Measurements from ENCODE around the gene YAP1.
"Not testable (repeated sequence)": the region's sequence is repeated elsewhere in the genome, so short reads cannot be mapped to it uniquely, and the experiment has no call there.

The YAP1 gene

DNA sequence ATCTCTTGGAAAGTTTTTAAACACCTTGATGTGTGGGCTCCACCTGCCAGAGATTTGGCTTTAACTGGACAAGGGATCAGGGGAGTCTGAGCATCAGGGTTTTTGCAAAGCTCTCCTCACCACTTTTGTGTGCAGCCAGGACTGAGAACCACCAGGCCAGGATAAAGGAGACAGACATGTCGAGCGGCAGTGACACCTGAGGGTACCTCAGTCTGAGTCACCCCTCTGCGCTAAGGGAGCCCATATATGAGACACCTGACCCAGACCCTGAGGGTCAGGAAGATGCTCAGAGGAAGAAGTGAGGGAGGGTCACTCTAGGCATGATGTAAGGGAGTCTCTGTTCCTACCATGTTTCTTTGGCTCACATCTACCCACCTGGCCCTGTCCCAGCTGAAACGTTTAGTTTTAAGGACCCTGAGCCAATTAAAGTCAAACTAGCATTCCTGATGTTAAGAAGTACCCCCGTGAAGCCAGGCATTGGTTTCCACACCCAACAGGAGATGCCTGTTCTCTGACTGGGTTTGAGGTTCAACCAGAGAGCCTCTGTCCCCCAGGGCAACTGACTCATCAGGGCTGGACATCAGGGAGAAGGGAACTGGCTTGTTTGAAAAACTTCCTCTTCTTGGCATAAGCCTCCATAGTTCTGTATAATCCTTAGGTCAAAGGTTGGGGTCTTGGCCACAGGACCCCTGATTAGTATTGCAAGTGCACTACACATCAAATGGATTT lies 134.6 kb downstream of the YAP1 start:
- no peak for DNase-seq

DNA sequence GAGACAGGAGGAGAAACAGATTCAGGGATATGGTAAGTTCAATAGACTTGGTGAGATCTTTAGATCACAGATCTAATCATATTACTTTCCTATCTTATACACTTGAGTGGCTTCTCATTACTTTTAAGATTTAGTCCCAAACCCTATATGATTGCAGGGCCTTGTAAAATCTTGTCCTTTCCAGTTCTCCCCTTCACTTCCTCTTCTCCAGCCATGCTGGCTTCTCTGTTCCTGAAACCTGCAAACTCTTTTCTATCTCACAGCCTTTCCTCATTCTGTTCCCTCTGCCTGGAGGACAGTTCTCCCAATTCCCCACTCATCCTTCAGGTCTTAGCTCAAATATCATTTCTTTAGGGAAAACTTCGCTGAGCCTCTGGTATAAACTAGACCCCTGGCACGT lies 141.2 kb downstream of the YAP1 start:
- no peak for DNase-seq

DNA sequence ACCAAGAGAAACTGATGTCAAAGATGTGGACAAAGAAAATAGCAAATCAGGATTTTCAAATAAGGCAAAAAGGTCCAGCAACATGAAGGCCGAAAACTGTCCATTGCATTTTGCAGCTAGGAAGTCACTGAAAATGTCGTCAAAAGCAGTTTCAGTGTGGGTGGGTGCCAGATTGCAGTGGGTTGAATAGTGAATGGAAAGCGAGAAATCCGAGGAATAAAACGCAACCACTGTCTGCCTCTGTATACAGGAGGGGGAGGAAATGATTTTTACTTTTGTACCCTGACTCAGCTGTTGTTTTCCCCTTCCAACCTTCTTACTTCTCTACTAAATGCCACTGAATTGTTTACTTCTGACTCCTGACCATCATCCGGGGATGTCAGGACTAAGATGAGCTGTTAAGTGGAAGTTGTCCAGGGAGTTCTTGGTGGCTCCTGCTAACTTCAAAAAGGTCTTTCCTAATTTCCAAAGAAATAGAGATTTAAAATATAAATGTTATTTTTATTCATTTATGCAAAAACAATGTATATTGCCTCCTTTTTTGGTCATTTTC lies 142.2 kb downstream of the YAP1 start:
- no peak for DNase-seq

DNA sequence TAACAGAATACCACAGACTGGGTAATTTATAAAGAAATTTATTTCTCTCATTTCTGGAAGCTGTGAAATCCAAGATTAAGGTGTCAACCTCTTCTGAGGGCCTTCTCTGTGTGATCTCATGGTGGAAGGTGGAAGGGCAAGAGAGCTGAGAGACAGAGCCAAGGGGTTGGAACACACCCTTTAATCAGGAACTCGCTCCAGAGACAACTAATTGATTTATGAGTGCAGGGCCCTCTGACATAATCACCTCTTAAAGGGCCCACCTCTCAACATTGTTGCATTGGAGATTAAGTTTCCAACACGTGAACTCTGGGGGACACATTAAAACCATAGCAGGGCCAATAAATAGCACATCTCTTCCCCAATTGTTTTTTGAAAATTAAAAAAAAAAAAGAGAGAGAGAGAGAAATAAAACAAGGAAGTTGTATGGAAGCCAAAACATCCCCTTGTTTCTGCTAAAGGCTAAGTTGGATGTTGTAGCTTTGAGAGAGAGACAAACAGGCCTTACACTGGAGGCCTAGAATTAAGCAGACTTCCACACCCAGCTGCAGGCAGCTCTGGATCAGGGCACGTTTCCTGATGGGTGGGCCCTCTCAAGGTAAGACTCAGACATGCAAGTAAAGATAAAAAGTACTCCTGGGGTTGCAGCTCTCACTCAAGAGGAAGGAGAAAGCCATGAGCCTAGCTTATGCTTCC lies 142.9 kb downstream of the YAP1 start:
- no peak for DNase-seq

- no peak for DNase-seq
Observed at GRCh38 chr11:102254047-102254446, 143.8 kb downstream of the YAP1 start.

DNA sequence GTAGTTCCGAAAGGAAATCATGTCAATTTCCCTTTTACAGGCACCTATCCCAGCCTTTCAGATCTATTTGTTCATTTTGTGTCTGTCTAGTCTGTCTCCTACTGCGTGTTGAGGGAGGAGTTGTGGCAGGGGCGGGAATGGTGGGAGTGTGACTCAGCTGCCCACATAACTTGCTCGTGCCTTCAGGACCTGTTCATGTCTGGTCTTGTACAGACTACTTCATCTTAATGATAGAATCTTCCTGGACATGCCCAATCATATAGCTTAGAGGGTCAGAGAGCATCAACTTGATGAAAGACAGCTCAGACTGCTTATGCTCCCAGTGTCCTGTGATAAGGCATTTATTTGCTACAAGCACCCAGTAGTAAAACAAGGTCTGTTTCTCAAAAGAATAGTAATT lies 146.0 kb downstream of the YAP1 start:
- DNase-seq = no peak

- no peak for DNase-seq
Observed at GRCh38 chr11:102260241-102260640, 150.0 kb downstream of the YAP1 start.

DNA sequence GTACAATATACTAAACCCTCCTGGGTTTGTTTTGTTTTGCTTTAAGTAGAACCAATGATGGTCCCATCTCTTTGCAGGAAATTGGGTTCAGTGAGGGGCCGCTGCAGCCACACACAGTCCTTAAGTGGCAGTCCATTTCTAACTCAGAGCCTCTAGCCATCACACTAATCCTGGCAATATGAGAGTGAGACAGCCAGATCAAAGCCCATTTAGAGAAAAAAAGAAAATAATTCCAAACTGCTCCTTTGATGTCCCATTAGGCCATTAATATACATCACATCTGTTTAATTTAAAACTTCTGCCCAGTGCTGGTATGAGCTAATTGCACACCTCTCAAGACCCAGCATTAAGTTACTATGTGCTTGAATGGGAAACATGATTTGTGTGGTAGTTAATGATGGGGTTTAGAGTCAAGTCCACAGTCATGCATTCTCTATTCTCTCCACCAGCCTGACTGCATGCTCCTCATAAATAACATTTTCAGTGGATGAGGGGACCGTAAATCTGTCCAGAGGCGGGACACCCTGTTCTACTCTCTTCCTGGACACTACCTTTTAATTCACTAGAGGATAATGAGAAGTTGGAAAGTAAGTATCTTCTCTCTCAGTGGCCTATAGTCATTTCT lies 153.2 kb downstream of the YAP1 start:
- no peak for DNase-seq

DNA sequence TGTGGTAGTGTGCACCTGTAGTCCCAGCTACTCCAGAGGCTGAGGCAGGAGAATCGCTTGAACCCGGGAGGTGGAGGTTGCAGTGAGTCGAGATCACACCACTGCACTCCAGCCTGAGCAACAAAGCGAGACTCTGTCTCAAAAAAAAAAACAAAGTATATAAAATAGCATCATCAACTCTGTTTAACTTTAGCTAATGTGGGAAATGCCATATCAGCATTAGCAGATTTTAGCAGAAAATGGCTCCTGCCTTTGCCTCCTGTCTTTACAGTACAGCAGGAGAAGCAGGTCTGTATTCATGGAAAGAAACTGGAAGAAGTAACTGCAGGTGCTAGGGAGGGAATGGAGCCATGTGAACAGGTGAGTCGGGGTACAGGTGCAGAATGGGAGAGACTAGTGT lies 154.5 kb downstream of the YAP1 start:
- DNase-seq = not testable (repeated sequence)

DNA sequence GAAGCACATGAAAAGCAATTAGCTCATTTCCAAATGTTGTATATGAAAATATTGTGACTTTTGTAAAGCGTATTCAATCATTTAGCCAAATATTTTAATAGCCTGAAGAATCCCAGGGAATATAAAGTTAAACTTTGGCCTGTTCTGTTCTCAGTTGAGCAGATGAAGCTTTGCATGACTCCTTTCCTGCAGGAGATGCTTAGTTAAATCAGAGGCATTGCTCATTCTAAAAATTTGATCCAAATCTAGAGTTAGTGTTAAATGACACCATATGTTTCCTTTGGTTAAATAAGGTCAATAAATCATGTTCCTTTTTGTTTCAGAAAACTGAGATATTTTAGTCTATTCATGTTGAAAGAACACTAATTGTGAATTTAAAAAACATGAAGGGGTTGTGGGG lies 155.9 kb downstream of the YAP1 start:
- no peak for DNase-seq

DNA sequence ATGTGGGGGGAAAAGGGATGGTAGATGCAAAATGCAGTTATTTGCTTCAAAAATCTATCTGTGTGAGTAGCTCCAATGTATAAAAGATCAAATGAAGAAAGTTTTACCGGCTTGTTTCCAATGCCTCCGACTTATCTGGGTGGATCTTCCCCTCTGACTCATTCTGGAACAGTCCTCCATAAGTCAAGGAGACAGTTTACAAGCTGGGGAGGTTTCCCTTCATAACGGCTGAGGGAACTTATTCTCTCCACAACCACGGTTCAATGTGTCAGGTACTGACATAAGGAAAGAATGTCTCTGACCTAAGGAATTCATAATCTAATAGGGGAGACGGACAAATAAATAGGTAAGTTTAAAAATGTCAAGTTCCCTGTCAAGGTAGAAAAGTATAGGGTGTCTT lies 157.4 kb downstream of the YAP1 start:
- no peak for DNase-seq

DNA sequence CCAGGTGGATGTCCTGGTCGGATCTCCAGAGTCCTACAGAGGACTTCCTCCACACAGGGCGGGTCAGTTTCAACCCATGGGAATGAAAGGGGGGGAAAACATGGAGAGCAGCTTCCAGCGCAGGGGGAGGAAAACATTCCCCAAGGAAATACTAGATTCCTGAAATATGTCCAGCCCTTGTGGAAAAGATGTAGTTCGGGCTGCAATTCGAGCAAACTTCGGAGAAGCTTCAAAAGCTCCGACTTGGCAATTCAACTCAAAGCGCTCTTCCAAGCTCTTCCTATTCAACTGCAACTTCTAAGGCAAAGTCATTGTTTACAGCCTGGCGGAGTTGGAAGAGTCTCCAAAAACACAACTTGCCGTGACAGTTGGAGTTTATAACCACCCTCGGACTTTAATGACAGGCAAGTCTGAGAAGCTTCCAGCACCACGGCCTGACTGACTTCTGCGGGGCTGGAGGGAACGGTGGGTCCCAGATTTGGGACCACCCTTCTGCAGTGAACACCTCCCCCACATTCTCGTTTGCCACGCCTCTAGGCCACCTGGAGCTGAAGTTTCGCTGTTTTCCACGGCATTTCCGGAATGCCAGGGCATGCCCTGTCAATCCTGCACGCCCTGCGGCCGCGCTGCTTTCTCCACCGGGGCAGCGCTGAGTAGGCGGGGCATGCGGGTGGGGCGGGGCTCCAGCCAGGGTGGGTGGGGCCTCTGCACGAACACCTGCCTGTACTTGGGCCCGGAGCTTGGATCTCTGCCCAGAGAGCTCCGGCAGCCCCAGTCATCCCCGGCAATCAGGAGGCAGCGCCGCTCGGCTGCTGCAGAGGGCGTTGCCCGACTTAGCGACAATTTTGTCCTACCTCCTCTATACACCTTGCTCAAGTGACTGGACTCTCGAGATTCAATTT lies 158.1 kb downstream of the YAP1 start:
- DNase-seq = peak; percentile 65

DNA sequence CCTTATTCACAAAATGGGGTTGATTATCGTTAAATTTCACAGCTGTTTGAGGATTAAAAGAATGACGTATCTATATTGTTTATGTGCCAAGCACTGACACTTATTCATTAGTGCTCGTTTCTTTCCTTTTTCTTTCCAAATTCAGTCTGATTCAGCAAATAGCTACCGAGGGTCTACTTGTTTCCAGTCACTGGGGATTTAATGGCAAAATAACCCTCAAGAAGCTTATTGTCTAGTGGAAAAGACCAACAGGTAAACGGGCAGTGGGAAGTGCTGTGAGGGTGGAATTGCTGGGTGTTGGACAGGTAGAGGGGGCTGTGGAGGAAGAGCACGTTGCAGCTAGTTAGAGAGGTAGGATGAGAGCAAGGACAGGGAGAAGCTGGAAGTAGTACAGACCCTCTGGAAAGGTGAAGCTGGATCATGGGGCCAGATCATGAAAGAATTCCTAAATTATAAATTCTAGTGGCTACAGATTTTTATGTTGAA lies 158.8 kb downstream of the YAP1 start:
- no peak for DNase-seq

DNA sequence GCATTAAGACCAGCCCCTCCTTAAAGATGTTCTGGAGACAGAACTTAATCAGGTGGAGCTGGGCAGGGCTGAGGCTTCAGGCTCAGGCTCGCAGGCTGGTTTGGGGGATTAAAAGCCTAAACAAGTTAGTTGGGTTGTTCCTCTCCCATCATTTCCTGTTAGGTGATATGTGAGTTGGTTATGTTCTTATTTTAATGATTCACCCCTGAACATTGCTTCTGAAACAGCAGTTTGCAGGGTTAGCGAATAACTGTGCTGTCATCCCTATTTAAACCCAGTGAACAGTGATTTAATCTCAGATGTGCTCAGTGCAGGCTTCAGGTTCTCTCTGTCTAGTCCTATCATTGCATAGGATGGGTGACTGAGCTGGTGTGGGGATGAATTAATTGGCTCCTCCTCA lies 159.7 kb downstream of the YAP1 start:
- no peak for DNase-seq

DNA sequence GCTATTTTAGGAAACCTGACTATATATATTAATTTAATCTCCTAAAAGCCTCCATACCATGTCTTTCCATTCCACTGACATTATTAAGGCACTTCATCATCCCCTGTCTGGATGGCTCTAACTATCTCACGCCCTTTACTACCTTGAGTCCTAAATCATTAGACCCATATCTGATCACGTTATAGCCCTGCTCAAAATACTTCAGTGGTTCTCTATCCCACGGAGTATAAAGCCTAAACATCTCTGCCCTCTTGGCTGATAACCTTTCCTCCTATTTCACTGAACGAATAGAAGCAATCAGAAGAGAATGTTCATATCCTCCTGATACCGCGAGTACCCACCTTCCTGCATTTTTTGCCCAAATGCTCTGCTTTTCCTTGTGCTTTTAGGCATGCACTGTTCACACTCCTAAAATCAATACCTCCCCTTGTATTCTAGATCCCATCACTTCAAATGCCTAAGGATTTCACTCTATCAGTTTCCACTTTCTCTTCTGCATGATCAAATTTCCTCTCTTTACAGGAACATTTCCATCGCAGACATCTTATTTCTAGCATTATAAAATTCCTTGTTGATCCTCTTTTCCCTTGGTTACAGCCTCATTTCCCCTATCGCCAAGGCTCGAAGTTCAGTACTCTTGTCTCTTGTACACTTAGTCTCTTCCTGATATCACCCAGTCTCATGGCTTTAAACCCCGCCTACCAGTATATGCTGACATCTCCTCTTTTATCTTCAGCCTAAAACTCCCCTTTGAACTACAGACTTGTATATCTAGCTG lies 162.0 kb downstream of the YAP1 start:
- no peak for DNase-seq

DNA sequence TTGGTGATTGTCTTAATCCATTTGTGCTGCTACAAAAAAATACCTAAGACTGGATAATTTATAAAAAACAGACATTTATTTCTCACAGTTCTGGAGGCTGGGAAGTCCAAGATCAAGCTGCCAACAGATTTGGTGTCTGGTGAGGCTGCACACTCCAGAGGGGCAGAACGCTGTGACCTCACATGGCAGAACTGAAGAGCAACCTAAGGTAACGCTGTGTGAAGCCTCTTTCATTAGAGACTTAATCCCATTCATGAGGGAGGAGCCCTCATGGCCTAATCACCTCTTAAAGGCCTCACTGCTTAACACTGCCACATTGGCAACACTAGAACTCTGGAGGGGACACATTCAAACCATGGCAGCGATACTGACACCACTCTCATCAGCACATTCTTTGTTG lies 164.4 kb downstream of the YAP1 start:
- no peak for DNase-seq

GRCh38 chr11:102276362-102276761 lies 166.1 kb downstream of the YAP1 start:
- no peak for DNase-seq

GRCh38 chr11:102276783-102277182 lies 166.5 kb downstream of the YAP1 start:
- DNase-seq = no peak

- no peak for DNase-seq
Observed at GRCh38 chr11:102279641-102280170, 169.5 kb downstream of the YAP1 start.

DNA sequence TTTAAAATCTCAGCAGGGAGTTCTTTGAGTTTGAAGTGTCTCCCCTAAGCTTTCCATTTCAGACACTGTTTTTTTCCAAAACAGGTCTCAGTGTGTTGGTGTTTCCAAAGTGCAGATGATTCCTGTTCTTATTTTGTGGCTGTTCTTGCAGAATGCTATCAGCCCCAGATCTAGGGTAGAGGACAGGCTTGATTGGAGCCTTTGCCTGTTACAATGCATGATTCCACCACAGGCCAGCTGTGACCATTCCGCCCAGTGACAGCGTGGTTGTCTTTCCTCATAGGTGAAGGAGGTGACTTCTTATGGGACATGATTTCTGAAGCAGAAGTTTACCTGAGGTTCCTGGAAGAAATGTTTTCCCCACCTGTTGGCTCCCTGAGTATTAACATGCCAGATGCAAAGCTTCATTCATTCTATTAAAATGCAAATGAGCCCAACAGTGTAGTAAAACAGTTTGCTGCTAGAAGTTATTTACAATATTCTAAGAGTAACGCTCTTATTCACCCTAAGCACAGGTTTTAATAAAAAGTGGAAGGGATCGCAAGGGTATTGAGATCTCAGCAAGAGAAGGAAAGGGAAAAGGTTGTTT lies 170.1 kb downstream of the YAP1 start:
- no peak for DNase-seq

Data from NCI-H2171 treated with DMSO at 0.1 percent for 48 hours (cell line).